ENCODE results near the gene MTFMT. TPM values are rescaled to one million over a fixed set of nuclear protein-coding genes. Genes with fewer than 3 reads are reported as not detected.

The MTFMT gene
- total and polyA plus RNA-seq, 2 of the 13 experiments (the other 11 are each of a cell fraction or from before 2014, with no cell fraction given) = 9.9 to 23.2 TPM

- TF ChIP-seq IKZF5 (CRISPR knock-in tag; IDR thresholded peaks at IDR 0.05) (no peak), TBX3 (IDR thresholded peaks at IDR 0.05; ENCODE audit: borderline replicate concordance) (no peak), KLF16 (CRISPR knock-in tag; IDR thresholded peaks at IDR 0.05) (no peak), GPN1 (CRISPR knock-in tag; IDR thresholded peaks at IDR 0.05; ENCODE audit: borderline replicate concordance) (no peak), HNRNPUL1 (IDR thresholded peaks at IDR 0.05; ENCODE audit: low read depth, low read length) (no peak), ZNF672 (CRISPR knock-in tag; IDR thresholded peaks at IDR 0.05) (no peak), ZNF609 (CRISPR knock-in tag; IDR thresholded peaks at IDR 0.05; ENCODE audit: borderline replicate concordance) (no peak), HNRNPLL (IDR thresholded peaks at IDR 0.05; ENCODE audit: low read depth, low read length, poor library complexity, severe bottlenecking) (no peak)
Observed at GRCh38 chr15:65062726-65063125, 33.3 kb upstream of the MTFMT start (continued).
